Right atrium auricular region (tissue), 2 donors: ENCODE results near the gene AVPI1. TPM values are rescaled to one million over a fixed set of nuclear protein-coding genes. Genes with fewer than 3 reads are reported as not detected.
A peak's percentile ranks its signal among the peaks of the same experiment; 100 is the strongest.
"Not testable (repeated sequence)": the region's sequence is repeated elsewhere in the genome, so short reads cannot be mapped to it uniquely, and the experiment has no call there.

Experiments
- DNase-seq: peaks from one replicate; pipeline ENCODE4 v3.0.0-alpha.2; 2019; ENCODE audit warnings: low spot score
- H3K27ac ChIP-seq, 2 donors: fragments of 200-600 bp; sonication (generic); 1 replicate in 1 of 2; 2 replicates in 1 of 2; pipeline ENCODE4 v1.5.1; 2016 to 2019
- H3K27me3 ChIP-seq, 2 donors: fragments of 200-600 bp; sonication (generic); one replicate each; pipeline versions ENCODE4 v1.5.1 to v1.6.0; 2017 to 2019
- H3K36me3 ChIP-seq: fragments of 200-600 bp; sonication (generic); one replicate; pipeline ENCODE4 v1.5.1; 2016
- H3K4me1 ChIP-seq, 2 donors: fragments of 200-600 bp; sonication (generic); one replicate each; pipeline versions ENCODE4 v1.5.1 to v1.6.0; 2017 to 2019
- H3K4me3 ChIP-seq, 2 donors: fragments of 200-600 bp; sonication (generic); 1 replicate in 1 of 2; 2 replicates in 1 of 2; pipeline ENCODE4 v1.5.1; 2017 to 2019; ENCODE audit warnings: mild to moderate bottlenecking in 1 of 2, moderate library complexity in 1 of 2
- H3K9me3 ChIP-seq, 2 donors: fragments of 200-600 bp; sonication (generic); one replicate each; pipeline ENCODE4 v1.5.1; 2019
- total RNA-seq, 2 donors: library from RNA; depleted of rRNA; stranded (reverse); fragments of >200 nt; gene quantifications; one replicate each; pipeline ENCODE4 v1.1.0, GENCODE V29; 2016
- TF ChIP-seq, protein P1 (sequence below), 2 donors: fragments of 200-600 bp; sonication (generic); IDR thresholded peaks; one replicate each; pipeline ENCODE4 v1.5.1; 2019; ENCODE audit warnings: antibody characterized with exemption in 2 of 2

AVPI1 gene
- total RNA-seq, 2 donors from 2014 or later: 10.5 to 23.7 TPM

DNA sequence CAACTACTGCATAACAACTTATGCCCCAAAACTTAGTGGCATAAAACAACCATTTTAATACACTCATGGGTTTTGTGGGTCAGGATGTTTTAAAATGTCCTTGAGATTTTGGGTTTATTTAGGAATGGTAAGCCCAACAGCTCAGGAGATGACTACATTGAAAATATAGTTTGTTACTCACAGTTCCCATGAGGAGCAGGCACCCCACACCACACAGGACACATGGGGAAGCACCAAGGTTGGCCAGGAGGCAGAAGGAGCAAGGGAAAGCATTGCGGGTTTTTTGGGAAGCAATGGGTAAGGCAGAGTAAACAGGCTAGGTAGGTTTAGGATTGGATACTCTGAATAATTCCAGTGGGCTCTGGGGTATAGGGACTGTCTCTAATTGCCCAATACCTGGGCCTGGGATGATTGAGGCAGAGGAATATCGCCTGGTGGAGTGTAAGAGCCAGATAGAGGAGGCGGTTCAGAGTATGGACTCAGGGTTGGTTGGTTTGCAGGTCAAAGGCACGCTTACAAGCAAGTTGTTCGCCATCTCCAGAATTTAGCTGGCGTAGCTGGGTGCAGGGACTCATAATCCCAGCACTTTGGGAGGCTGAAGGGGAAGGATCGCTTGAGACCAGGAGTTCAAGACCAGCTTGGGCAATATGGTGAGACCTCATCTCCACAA is 16.5 kb upstream of the AVPI1 start:
- Histone ChIP-seq H3K4me1 (peaks cover 0 to 6% of the 10 kb centered on the region in 2 donors), H3K4me3 (no peak overlapping the region), H3K27me3 (no peaks in the 10 kb centered on the region), H3K36me3 (no peaks in the 10 kb centered on the region), H3K27ac (no peak overlapping the region), H3K9me3 (no peaks in the 10 kb centered on the region)
- TF ChIP-seq, protein P1, sequence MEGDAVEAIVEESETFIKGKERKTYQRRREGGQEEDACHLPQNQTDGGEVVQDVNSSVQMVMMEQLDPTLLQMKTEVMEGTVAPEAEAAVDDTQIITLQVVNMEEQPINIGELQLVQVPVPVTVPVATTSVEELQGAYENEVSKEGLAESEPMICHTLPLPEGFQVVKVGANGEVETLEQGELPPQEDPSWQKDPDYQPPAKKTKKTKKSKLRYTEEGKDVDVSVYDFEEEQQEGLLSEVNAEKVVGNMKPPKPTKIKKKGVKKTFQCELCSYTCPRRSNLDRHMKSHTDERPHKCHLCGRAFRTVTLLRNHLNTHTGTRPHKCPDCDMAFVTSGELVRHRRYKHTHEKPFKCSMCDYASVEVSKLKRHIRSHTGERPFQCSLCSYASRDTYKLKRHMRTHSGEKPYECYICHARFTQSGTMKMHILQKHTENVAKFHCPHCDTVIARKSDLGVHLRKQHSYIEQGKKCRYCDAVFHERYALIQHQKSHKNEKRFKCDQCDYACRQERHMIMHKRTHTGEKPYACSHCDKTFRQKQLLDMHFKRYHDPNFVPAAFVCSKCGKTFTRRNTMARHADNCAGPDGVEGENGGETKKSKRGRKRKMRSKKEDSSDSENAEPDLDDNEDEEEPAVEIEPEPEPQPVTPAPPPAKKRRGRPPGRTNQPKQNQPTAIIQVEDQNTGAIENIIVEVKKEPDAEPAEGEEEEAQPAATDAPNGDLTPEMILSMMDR (IDR thresholded peaks at IDR 0.05): no peak
- DNase-seq: no peak

DNA sequence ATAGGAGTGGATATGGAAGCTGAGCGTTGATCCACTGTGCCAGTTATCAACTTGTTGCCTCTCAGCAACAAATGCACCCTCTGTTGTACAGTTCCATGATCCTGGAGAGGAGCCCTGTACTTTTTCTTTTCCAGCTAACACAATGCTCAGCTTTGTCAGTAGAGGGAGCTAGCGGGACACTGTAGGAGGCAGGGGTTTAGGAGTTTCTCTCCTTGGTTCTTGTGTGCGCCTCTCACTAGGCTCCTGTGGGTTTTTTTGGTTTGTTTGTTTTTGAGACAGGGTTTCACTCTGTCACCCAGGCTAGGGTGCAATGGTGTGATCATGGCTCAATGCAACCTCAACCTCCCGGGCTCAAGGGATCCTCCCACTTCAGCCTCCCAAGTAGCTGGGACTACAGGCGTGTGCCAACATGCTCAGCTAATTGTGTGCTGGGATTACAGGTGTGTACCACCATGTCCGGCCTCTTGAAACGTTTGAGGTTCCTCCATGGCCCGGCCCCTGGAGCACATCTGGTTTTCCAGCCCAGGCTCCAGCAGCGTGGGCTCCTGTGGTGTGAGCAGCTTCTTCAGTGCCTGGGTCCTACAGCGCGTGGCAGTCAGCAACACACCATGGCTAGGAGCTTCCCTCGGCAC is 14.5 kb upstream of the AVPI1 start:
- TF ChIP-seq, protein P1 (IDR thresholded peaks at IDR 0.05): peak; percentile 72 to 89
- no peak for DNase-seq
- no peaks in the 10 kb centered on the region for H3K36me3 ChIP-seq
- no peaks in the 10 kb centered on the region for H3K9me3 ChIP-seq
- no peak overlapping the region for H3K4me3 ChIP-seq
- H3K4me1 ChIP-seq: peaks cover 0 to 6% of the 10 kb centered on the region in 2 donors
- H3K27me3 ChIP-seq: no peaks in the 10 kb centered on the region
- H3K27ac ChIP-seq: no peak overlapping the region

DNA sequence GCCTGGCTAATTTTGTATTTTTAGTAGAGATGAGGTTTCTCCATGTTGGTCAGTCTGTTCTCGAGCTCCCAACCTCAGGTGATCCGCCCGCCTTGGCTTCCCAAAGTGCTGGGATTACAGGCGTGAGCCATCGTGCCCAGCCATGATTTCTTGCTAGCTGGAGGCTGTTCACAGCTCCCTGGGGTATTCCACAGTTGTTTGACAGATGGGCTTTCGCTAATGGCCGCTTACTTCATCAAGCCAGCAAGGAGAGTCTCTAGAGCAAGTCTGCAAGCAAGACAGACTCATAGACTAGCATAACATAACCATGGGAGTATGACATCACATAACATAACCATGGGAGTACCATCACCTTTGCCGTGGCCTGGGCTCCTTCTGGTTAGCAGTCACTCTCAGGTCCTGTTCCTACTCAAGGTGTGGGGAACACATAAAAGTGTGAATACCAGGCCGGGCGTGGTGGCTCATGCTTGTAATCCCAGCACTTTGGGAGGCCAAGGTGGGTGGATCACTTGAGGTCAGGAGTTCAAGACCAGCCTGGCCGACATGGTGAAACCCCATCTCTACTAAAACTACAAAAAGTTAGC is 11.1 kb upstream of the AVPI1 start:
- DNase-seq, H3K4me3 ChIP-seq, H3K36me3 ChIP-seq, H3K4me1 ChIP-seq, H3K27ac ChIP-seq, H3K27me3 ChIP-seq, H3K9me3 ChIP-seq: not testable (repeated sequence)

DNA sequence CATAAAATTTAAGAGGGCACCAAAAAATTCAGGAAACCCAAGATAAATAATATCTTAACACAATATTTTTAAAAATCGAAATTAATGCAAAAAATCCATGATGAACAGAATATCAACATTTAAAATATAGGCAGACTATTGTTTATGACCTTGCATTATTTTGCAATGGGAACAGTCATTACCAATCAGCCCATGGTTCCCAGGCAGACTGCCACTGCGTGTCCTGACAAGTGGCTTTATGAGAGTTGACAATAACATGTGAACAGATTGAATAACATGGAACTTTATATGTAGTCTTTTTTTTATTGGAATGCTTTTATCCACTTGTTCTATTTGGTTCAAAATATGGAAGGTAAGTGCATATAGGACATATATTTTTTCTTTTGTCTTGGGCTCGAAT is 3.1 kb upstream of the AVPI1 start:
- H3K9me3 ChIP-seq: no peaks in the 10 kb centered on the region
- TF ChIP-seq, protein P1 (IDR thresholded peaks at IDR 0.05): no peak
- DNase-seq: no peak
- no peaks in the 10 kb centered on the region for H3K27me3 ChIP-seq
- H3K4me3 ChIP-seq: no peak overlapping the region
- H3K4me1 ChIP-seq: peaks cover 0 to 34% of the 10 kb centered on the region in 2 donors
- no peaks in the 10 kb centered on the region for H3K36me3 ChIP-seq
- peak overlapping the region in 1 of 2 donors; percentile 97 for H3K27ac ChIP-seq

DNA sequence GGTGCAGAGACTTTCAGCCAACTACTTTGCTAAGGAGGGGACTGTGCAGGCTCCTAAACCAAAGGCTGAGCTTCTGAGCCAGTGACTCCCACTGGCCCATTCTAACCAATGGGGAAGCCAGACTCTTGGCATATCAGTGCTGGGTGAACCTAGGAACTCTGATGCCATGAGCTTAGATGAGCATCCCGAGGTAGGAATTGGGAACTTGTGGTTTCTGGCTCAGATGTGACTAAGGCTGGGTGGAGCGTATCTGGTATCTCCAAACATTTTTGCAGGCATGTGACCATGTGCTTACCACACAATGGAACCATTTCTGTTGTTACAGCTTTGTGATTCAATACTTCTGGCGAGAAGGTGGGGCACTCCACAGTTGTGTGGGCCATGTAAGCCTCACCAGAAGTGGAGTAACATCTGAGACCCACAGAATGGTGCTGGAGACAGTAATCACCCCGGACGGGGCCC is 2.5 kb upstream of the AVPI1 start:
- no peak overlapping the region for H3K4me3 ChIP-seq
- peaks cover 0 to 40% of the 10 kb centered on the region in 2 donors for H3K4me1 ChIP-seq
- H3K36me3 ChIP-seq: no peaks in the 10 kb centered on the region
- H3K27me3 ChIP-seq: no peaks in the 10 kb centered on the region
- TF ChIP-seq, protein P1 (IDR thresholded peaks at IDR 0.05): no peak
- peak overlapping the region in 1 of 2 donors; percentile 97 for H3K27ac ChIP-seq
- peak; percentile 85 for DNase-seq
- H3K9me3 ChIP-seq: no peaks in the 10 kb centered on the region
